IMR-90 (cell line): ENCODE data around the gene HSPB1. TPM values are rescaled to one million over a fixed set of nuclear protein-coding genes. Genes with fewer than 3 reads are reported as not detected.

Experiments
- CHD1 ChIP-seq: IDR thresholded peaks from 2 replicates; pipeline ENCODE4 v1.6.1; 2012; ENCODE audit warnings: low read depth, low read length, improper control_type of control experiment
- ELK1 ChIP-seq: fragments of 150-350 bp; IDR thresholded peaks from 2 replicates; pipeline ENCODE4 v1.6.1; 2016; ENCODE audit warnings: low read depth, mild to moderate bottlenecking, low read length, moderate library complexity, borderline replicate concordance
- FOS ChIP-seq: fragments of 150-350 bp; IDR thresholded peaks from 2 replicates; pipeline ENCODE4 v1.6.1; 2016; ENCODE audit warnings: low read depth, low read length
- polyA plus RNA-seq, 3 experiments: library from polyadenylated mRNA; depleted of rRNA; stranded (reverse); fragments of >200 nt; gene quantifications; 2 replicates each; pipeline ENCODE4 v1.2.3, GENCODE V29; 2012; ENCODE audit warnings: low replicate concordance in 1 of 3
- total RNA-seq: library from RNA; depleted of rRNA; stranded (reverse); fragments of >200 nt; gene quantifications from 2 replicates; pipeline ENCODE4 v1.2.3, GENCODE V29; 2012

The HSPB1 gene
- total and polyA plus RNA-seq, 2 of the 4 experiments (the other 2 are of a cell fraction) = 33.2 to 1,363 TPM

GRCh38 chr7:76296743-76297740 lies 5.4 kb upstream of the HSPB1 start (continued):
- TF ChIP-seq ELK1 (no peak), CHD1 (no peak), FOS (no peak)
